NOMO-1 treated with dmso at 0.1 percent for 144 hours (cell line): Measurements from ENCODE around the gene CSTF2.

ENCODE experiments used
- DNase-seq: peaks from one replicate; lab custom pipeline; 2025; ENCODE audit not compliant: unreplicated experiment; lab: John Stamatoyannopoulos, UW

Gene CSTF2

DNA sequence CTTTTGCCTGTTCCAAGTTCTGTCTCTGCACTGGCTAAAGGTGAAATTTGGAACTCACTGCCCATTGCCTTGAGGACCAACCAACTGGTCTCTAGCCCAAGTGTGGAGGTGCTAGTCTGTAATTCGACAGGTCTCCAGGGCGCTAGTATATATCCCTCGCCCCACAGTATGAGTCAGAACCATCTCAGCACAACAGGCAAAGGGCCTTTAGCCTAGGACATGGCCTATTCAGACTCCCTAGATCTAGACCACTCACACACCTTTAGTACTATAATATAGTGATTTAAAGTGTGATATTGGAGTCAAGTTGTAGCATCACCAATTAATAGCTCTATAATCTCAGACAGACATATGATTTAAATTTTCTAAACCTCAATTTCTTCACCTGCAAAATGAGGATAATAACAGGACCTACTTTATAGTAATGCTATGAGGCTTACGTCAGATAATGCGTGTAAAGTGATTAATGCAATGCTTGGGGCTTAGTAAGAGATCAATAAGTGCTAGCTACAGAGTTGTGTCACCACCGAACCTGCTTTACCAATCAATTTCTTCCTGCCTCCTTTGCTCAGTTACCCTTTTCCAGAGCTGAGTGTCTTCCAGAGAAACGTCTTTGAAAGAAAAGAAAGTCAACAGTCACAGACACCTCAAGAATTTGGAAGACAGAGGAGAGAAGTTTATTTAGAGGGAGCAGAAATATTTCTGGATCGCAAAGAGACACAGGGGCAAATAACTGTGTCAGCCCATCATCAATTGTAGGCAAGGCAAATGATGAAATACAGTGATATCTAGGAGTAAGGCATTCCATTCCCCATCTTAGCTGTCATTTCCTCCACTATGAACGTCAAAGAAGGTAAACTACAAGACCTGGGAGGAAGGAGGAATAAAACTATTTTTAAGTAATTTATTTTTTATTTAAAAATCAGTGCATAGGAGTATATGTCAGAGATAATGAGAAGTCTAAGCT is 51.7 kb downstream of the CSTF2 start:
- no peak for DNase-seq

DNA sequence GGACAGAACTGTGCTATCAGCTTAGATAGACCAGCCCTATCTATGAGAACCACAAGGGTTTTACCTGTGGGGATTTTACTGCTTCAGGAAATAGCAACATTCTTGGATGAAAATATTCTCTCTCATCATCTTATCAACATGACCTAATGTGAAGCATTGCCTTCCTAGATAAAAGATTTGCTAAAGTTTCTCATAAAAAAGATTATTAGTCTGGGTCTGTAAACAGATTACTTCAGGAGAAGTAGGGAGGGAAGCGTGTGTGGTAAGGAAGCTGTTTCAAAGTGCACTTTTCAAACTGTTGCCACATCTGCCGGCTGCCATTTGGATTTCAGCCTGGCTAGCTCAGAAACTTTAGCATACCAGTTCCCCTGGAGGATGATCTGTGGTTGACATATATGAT is 54.1 kb downstream of the CSTF2 start, which contains the start of gene NOX1:
Gene NOX1, minus strand, starts transcription at position 35 of the 400 bp plus-strand sequence. CDS start 220 bp downstream, outside the sequence.
- DNase-seq, result no peak

DNA sequence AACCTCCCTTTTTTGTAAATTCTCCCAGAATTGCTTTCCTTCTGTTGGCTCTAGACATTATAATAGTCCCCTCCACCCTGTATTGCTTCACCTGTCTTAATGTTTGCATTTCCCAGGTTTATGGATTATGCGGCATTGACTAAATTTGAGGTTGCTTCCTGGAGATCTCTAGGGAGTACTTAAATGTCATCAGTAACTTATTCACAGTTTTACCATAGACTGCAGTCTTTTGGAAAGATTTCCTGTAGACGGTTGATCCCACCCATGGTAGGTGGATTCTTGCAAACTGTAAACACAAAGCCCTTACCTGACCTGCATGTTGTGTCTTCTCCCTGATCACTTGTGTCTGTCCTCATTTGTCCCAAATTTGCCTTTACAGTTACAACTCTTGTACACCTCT is 60.2 kb downstream of the CSTF2 start:
- DNase-seq, result no peak

DNA sequence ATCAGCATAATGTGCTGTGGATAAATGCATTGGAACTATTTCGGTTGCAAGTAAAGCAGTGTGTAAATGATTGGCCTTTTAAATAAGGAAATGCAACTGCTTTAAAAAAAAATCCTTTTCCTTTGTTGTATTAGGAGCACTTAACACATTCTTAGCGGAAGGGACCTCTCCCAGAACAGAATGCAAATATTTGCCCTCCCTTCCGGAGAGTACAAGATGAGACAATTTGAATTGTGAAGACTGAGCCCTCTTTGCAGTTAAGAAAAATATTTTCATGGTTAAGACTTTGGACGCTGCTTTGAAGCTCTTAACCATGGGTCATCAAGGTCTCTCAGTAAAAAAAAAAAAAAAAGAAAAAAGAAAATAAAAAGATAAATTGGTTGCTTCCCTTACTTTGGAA is 63.5 kb downstream of the CSTF2 start:
- no peak for DNase-seq
